Skin of body (tissue), 2 donors: Measurements from ENCODE around the gene ECE1. TPM values are rescaled to one million over a fixed set of nuclear protein-coding genes. Genes with fewer than 3 reads are reported as not detected.
A peak's percentile ranks its signal among the peaks of the same experiment; 100 is the strongest.
"Not testable (repeated sequence)": the region's sequence is repeated elsewhere in the genome, so short reads cannot be mapped to it uniquely, and the experiment has no call there.

Experiments
- DNase-seq: peaks from one replicate; lab custom pipeline; 2025; lab: John Stamatoyannopoulos, UW
- total RNA-seq: library from RNA; depleted of rRNA; stranded (reverse); fragments of >200 nt; gene quantifications from one replicate; pipeline ENCODE4 v1.2.3, GENCODE V29; 2014

ECE1 gene
- total RNA-seq, 1 donor from 2014 or later = 33.1 TPM

- no peak for DNase-seq
Observed at GRCh38 chr1:21188235-21188634, 102.0 kb downstream of the ECE1 start.

DNA sequence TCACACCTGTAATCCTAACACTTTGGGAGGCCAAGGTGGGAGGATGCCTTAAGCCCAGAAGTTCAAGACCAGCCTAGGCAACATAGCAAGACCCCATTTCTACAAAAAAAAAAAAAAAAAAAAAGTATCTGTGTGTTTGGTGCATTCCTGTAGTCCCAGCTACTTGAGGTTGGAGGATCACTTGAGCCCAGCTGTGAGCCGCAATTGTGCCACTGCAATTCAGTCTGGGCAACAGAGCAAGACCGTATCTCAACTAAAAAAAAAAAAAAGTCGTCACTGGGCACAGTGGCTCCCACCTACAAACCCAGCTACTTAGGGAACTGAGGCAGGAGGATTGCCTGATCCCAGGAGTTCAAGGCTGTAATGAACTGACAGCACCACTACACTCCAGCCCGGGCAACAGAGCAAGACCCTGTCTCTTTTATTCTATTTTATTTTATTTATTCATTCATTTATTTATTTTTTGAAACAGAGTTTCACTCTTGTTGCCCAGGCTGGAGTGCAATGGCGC lies 105.0 kb downstream of the ECE1 start:
- DNase-seq = no peak

- DNase-seq = no peak
Observed at GRCh38 chr1:21184276-21184675, 106.0 kb downstream of the ECE1 start.

DNA sequence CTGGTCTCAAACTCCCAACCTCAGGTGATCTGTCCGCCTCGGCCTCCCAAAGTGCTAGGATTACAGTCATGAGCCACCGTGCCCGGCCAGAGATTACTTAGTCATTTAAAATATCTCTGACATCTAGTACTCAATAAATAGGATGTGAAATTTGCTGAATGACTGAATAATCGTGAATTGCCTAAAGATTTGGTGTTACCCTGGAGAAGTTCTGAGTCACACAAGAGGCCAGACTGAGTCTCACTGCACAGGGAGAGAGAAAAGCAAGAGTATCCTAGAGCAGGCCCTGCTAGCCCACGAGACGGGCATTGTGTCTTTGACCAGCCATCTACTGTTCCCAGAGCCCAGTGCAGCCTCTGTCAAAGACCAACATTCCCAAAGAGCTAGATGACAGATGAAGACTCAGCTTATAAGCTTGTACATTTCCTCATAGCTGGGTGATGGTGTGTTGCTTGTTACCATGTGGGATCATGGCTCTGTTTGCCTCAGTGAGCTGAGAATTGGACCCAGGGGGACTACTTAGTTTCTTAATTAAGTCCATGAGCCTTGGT lies 108.0 kb downstream of the ECE1 start:
- DNase-seq = peak; percentile 37

- not testable (repeated sequence) for DNase-seq
Observed at GRCh38 chr1:21178271-21178670, 112.0 kb downstream of the ECE1 start.

DNA sequence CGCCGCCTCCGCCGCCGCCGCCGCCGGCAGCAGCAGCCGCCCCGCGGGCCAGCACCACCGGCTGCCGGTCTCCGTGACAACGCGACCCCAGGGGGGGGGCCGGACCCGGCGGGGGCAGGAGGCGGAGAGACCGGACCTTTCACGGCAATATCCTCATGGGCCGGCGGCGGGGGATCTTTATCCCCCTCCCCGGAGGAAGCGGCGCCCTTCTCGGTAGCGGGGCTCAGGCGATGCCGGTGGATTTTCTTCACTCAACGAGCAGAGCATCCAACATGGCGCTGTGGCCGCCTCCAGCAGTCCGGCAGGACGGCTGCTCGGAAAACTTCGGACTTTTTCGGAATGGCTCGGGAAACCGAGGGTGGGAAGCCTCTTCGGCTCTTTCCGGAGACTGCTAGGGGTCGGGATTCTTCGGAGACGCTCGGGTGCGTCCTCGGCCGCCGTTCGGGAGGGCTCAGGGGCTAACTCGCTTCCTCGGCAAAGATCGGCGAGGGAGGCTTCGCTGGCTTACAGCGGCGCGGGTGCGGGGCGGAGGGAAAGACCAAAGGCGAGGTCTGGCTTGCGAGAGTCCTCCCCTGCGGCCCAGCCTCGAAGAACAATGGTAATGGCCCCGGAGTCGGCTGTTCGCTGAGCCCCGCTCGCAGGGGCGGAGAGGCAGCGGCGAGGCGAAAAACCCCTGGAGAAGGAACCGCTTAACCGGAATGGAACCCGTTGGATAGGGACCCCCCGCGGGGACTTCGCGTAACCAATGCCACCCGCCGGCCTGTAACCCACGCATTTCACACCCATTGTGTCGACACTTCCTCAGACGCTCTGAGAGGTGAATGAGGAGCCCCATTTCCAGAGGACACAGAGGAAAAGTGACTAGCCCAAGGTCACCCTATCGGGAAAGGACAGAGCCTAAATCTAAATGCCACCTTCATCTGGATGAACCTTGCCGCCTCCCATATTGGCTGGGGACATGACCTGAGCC lies 113.4 kb downstream of the ECE1 start, which contains the start of gene EIF4G3:
EIF4G3 (minus strand) TSS at position 312 of the 970 bp plus-strand sequence. CDS start 174,155 bp downstream, outside the sequence.
- DNase-seq = peak; percentile 98

GRCh38 chr1:21175670-21176581 lies 114.3 kb downstream of the ECE1 start:
- no peak for DNase-seq

DNA sequence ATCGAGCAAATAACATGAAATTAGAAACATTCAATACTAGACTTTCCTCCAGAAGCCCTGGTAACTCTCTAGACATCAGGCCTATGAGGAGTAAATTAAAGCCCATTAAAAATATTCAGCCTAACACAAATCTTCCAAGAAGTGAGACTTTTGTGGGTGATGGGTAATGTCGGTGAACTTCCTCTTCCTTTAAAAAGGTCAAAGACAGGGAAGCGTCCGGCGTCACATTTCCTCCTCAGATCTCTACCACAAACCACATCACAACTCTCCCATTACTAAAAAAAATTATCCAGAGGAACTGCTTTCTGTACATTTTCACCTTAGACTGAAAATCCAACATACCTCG lies 115.0 kb downstream of the ECE1 start:
- DNase-seq = peak; percentile 42

DNA sequence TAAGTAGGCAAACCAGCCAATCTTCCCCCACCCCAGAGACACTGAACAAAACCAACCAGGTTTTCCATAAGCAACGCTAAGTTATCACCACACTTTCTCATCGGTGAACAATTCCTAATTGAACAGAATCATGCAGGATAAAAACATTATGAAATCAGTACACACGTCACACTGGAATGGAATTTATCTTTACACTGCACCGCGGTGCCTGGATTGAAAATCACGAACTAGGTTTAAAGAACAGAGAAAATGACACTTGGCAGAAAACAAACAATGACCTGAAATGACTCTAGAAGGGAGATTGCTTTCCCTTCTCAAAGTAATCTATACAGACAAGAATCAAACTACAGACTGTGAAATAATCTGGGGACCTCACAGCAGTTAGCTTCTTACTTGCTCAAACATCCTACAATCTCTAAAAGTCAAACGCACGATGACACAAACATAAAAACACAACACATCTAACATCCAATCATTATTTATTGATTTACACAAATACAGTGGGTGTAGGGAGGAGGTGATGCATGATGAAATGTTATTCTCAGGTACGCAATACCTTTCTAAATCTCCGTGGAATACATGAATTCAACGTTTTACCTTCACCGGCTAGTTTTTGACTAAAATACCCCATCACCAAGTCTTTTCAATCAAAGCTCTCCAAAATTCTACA lies 115.5 kb downstream of the ECE1 start:
- DNase-seq = peak; percentile 26

DNA sequence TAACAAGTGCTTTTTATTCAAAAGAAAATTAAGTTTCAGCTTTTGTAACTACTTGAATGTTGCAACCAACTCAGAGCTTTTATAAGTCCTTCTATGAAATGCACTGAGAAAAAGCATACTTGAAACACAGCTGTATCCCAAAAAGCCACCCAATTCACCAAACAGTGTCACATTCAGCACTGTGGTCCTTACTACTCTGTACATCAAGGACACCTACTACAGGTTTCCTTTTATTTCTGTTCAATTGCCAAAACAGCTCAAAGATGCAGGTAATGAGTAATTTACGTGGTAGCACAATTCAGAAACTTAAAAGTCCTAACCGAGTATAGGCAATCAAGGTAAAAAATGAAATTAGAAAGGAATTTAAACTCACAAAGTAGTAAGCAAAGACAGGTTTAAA lies 116.0 kb downstream of the ECE1 start:
- no peak for DNase-seq

DNA sequence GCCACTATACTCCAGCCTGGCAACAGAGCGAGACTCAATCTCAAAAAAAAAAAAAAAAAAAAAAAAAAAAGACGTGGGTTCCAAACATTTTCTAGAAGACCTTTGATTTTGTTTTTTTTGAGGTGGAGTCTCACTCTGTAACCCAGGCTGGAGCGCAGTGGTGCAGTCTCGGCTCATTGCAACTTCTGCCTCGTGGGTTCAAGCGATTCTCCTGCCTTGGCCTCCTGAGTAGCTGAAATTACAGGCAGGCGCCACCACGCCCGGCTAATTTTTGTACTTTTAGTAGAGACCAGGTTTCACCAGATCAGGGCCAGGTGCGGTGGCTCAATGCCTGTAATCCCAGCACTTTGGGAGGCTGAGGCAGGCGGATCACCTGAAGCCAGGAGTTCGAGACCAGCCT lies 117.2 kb downstream of the ECE1 start:
- DNase-seq = not testable (repeated sequence)

- peak; percentile 56 for DNase-seq
Observed at GRCh38 chr1:21170837-21171236, 119.4 kb downstream of the ECE1 start.

DNA sequence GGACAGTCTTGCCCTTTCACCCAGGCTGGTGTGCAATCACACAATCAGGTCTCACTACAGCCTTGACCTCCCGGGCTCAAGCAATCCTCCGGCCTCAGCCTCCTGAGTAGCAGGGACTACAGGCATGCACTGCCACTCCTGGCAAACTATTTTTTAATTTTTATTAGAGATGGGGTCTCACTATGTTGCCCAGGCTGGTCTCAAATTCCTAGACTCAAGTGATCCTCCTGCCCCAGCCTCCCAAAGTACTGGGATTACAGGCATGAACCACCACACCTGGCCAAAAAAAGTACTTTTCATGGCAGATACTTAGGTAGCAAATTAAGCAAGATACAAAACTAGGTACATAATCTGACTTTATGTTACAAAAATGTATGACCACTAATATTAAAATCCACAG lies 121.8 kb downstream of the ECE1 start:
- DNase-seq = no peak

Other genes starting within 250 kb of the ECE1 start
- 39.0 TPM for gene EIF4G3, start 113.6 kb downstream of the ECE1 start, total RNA-seq
- 14.4 TPM for gene NBPF3, start 149.7 kb upstream of the ECE1 start, total RNA-seq
- 4.0 TPM for gene ALPL, start 219.0 kb upstream of the ECE1 start, total RNA-seq